Measurements from ENCODE around the gene HLA-DQA1.

The HLA-DQA1 gene

GRCh38 chr6:32692019-32692418, 54.8 kb downstream of the HLA-DQA1 start:
- in situ Hi-C loops (cut with HindIII; ENCODE audit: low sequenced_read_pairs): no loop called here
